ENCODE results near the gene NNT. TPM values are rescaled to one million over a fixed set of nuclear protein-coding genes. Genes with fewer than 3 reads are reported as not detected.

NNT gene
- total and polyA plus RNA-seq, 2 of the 13 experiments (the other 11 are each of a cell fraction or from before 2014, with no cell fraction given) = 21.1 to 58.0 TPM

GRCh38 chr5:43602461-43603343 lies at the start of gene NNT (continued):
- TF ChIP-seq ZNF318 (CRISPR knock-in tag; IDR thresholded peaks at IDR 0.05) = no peak
- no peak; the same call in 1 of the 2 replicates for TF ChIP-seq BCL6 (CRISPR knock-in tag; IDR thresholded peaks at IDR 0.05)
- TF ChIP-seq ZNF879 (CRISPR knock-in tag; IDR thresholded peaks at IDR 0.05) = peak; percentile 26; the same call in 1 of the 2 replicates
- peak; percentile 78; the same call in 1 of the 2 replicates for TF ChIP-seq ZNF556 (CRISPR knock-in tag; IDR thresholded peaks at IDR 0.05; ENCODE audit: borderline replicate concordance)
- TF ChIP-seq, protein P1, sequence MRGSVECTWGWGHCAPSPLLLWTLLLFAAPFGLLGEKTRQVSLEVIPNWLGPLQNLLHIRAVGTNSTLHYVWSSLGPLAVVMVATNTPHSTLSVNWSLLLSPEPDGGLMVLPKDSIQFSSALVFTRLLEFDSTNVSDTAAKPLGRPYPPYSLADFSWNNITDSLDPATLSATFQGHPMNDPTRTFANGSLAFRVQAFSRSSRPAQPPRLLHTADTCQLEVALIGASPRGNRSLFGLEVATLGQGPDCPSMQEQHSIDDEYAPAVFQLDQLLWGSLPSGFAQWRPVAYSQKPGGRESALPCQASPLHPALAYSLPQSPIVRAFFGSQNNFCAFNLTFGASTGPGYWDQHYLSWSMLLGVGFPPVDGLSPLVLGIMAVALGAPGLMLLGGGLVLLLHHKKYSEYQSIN (CRISPR knock-in tag; IDR thresholded peaks at IDR 0.05; ENCODE audit: borderline replicate concordance) = no peak
- peak; percentile 37; the same call in 1 of the 2 replicates for TF ChIP-seq SNAPC4 (CRISPR knock-in tag; IDR thresholded peaks at IDR 0.05)
- TF ChIP-seq SIX1 (CRISPR knock-in tag; IDR thresholded peaks at IDR 0.05; ENCODE audit: borderline replicate concordance) = no peak
- TF ChIP-seq SAP130 (CRISPR knock-in tag; IDR thresholded peaks at IDR 0.05; ENCODE audit: low read depth) = peak; percentile 87
- no peak; the same call in 1 of the 2 replicates for TF ChIP-seq ZNF275 (CRISPR knock-in tag; IDR thresholded peaks at IDR 0.05; ENCODE audit: borderline replicate concordance)
- no peak for TF ChIP-seq MIER2 (CRISPR knock-in tag; IDR thresholded peaks at IDR 0.05)
- no peak for TF ChIP-seq SMAD3 (CRISPR knock-in tag; IDR thresholded peaks at IDR 0.05)
- no peak for TF ChIP-seq HHEX (CRISPR knock-in tag; IDR thresholded peaks at IDR 0.05)
- TF ChIP-seq TCF7 (IDR thresholded peaks at IDR 0.05; ENCODE audit: low read depth) = no peak

Measured in HepG2 (cell line).